22Rv1 (cell line): ENCODE results near the gene TMED4.

Experiments
- CTCF ChIP-seq: fragments of 450-650 bp; IDR thresholded peaks from 2 replicates; pipeline ENCODE4 v1.5.1; 2017; ENCODE audit warnings: mild to moderate bottlenecking
- ZFX ChIP-seq: fragments of 450-650 bp; IDR thresholded peaks from 2 replicates; pipeline ENCODE4 v1.6.1; 2017; ENCODE audit warnings: antibody characterized with exemption, borderline replicate concordance

- no peak for TF ChIP-seq CTCF
- no peak for TF ChIP-seq ZFX
Measured at GRCh38 chr7:44572771-44573170, 9.3 kb downstream of the TMED4 start.
